ENCODE data around the gene ZNF444. TPM values are rescaled to one million over a fixed set of nuclear protein-coding genes. Genes with fewer than 3 reads are reported as not detected.

The ZNF444 gene
- total and polyA plus RNA-seq, 7 donors: 11.4 to 57.4 (median 27.9) TPM

GRCh38 chr19:56124578-56124977 lies 16.5 kb upstream of the ZNF444 start:
- Histone ChIP-seq H3K4me1 (peaks cover 0 to 14% (median 9%) of the 10 kb centered on the region in 4 donors), H3K27me3 (no peaks in the 10 kb centered on the region), H3K4me3 (no peak overlapping the region), H3K27ac (no peak overlapping the region), H3K9me3 (no peaks in the 10 kb centered on the region), H3K36me3 (no peaks in the 10 kb centered on the region)
- 77 to 93% methylated on average over 4 of the region's 4 CpGs for WGBS, 2 donors
- intact Hi-C loops (cut with DNase I): no loop called here
- DNase-seq: no peak
- TF ChIP-seq CTCF (IDR thresholded peaks at IDR 0.05) (no peak), POLR2AphosphoS5 (IDR thresholded peaks at IDR 0.05) (no peak), EP300 (IDR thresholded peaks at IDR 0.05) (no peak), POLR2A (IDR thresholded peaks at IDR 0.05) (no peak)

DNA sequence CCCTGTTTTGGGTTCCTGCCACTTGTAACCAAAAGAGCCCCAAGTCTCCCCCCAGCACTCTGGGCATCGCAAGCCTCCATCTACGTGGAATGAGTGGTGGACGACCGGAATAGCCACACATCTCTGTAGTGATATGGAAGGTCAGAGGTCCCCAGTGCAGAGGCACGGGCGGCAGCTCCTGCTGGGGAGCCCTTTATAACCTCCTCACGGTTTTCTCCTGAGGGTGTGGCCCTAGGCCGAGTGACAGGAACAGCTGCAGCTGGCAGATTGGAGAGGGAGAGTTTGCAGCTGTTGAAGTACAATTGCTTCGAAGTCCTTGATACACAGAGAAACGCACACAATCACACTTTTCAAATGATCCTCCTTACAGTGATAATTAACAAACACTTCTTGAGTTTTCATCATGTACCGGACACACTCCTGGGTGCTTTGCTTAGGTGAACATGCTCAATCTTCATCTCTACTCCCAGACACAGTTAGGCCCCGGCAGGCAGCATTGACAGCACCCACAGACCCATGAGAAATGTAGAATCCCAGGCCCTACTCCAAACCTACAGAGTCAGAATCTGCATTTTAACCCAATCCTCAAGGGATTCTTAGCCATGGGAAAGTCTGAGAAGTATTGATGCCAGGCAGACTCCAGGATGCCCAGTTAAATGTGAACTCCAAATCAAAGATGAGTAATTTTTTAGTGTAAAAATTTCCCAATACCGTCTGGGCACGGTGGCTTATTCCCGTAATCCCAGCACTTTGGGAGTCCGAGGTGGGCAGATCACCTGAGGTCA lies 15.1 kb upstream of the ZNF444 start:
- Histone ChIP-seq H3K4me1 (peaks cover 0 to 6% (median 2%) of the 10 kb centered on the region in 4 donors), H3K9me3 (no peaks in the 10 kb centered on the region), H3K27ac (no peak overlapping the region), H3K4me3 (no peak overlapping the region), H3K36me3 (no peaks in the 10 kb centered on the region), H3K27me3 (no peaks in the 10 kb centered on the region)
- intact Hi-C loops (cut with DNase I): no loop called here
- TF ChIP-seq POLR2AphosphoS5 (IDR thresholded peaks at IDR 0.05) (no peak), EP300 (IDR thresholded peaks at IDR 0.05) (no peak), CTCF (IDR thresholded peaks at IDR 0.05) (no peak), POLR2A (IDR thresholded peaks at IDR 0.05) (no peak)
- no peak for DNase-seq
- 21 to 65% methylated on average over 16 of the region's 16 CpGs for WGBS, 2 donors

DNA sequence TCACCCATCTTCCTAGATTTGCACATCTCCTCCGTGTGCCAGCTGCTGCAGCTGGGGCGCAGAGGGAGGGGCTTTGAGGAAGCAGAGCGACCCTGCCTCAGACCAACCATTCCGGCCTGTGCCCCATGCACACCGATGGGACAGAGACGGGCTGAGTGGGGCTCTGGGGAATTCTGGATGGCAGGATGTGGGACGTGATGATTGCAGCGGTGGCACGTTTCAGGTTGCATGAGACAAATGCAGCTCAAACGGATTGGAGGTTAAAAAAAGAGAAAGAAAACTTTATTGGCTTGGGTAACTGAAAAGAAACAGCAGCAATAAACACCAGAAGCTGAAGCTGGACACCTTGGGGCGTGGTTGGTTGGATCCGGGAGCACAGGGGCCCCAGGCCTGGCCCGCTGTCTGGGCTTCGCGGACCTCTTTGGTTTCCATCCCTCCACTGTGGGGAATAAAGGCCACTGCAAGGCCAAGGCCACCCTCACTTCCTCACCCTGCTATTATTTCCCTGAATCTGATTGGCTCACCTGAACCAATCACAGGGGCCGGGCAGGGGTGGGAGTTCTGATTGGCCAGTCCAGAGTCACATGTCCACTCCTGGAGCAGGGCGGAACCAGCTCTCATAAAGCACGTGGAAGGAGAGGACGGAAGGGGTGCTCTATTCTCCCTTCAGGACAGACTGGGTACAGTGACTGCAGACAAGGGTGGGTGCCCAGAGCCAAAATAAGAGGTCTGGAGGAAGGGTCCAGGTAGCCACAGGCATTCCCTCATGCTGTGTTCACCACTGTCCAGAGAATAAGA lies 13.9 kb upstream of the ZNF444 start:
- Histone ChIP-seq H3K4me1 (peaks cover 0 to 6% (median 5%) of the 10 kb centered on the region in 4 donors), H3K36me3 (no peaks in the 10 kb centered on the region), H3K27ac (no peak overlapping the region), H3K27me3 (no peaks in the 10 kb centered on the region), H3K9me3 (no peaks in the 10 kb centered on the region), H3K4me3 (no peak overlapping the region)
- no peak for TF ChIP-seq POLR2A (IDR thresholded peaks at IDR 0.05)
- TF ChIP-seq EP300 (IDR thresholded peaks at IDR 0.05): no peak
- no peak for TF ChIP-seq CTCF (IDR thresholded peaks at IDR 0.05)
- TF ChIP-seq POLR2AphosphoS5 (IDR thresholded peaks at IDR 0.05): no peak
- intact Hi-C loops (cut with DNase I): no loop called here
- DNase-seq: no peak
- WGBS, 2 donors: 31 to 73% methylated on average over 19 of the region's 19 CpGs

DNA sequence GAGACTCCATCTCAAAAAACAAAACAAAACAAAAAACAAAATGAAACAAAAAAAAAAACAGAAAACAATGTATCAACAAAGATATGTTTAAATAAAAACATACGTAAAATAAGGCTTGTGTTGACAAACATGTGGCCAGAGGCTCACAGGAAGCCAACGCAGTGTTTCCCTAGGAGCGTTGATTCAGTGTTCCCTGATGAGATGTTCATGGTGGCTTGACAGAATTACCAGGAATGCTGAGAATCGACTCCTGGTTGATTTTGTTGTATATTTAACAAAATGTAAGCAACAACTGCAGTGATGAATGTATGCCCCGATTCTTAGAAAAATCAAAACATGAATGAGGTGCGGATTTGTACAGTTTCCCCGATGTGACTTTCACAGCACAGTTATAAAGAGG lies 11.1 kb upstream of the ZNF444 start:
- TF ChIP-seq CTCF (IDR thresholded peaks at IDR 0.05) (no peak), POLR2AphosphoS5 (IDR thresholded peaks at IDR 0.05) (no peak), EP300 (IDR thresholded peaks at IDR 0.05) (no peak), POLR2A (IDR thresholded peaks at IDR 0.05) (no peak)
- peaks cover 0 to 12% (median 10%) of the 10 kb centered on the region in 4 donors for H3K4me1 ChIP-seq
- no peak overlapping the region for H3K4me3 ChIP-seq
- no peaks in the 10 kb centered on the region for H3K27me3 ChIP-seq
- no peak overlapping the region for H3K27ac ChIP-seq
- no peaks in the 10 kb centered on the region for H3K9me3 ChIP-seq
- H3K36me3 ChIP-seq: no peaks in the 10 kb centered on the region
- intact Hi-C loops (cut with DNase I): no loop called here
- 91% methylated on average over 7 of the region's 7 CpGs for WGBS, 2 donors
- DNase-seq: no peak

Data from sigmoid colon (tissue), 7 donors.